IMR-90 (cell line): Measurements from ENCODE around the gene ZNF554. TPM values are rescaled to one million over a fixed set of nuclear protein-coding genes. Genes with fewer than 3 reads are reported as not detected.

Source experiments
- ATAC-seq: fragments of 200-7000 bp; cut with Tn5 transposase; 2 replicates; pipeline ENCODE4 v1.9.1; 2020; ENCODE audit warnings: low read depth, mild to moderate bottlenecking, moderate library complexity
- BruUV-seq: library from RNA; stranded (reverse); fragments of 400-500 nt; replicated peaks from 2 replicates; lab custom pipeline; 2021; lab: Mats Ljungman, UMichigan
- CTCF ChIA-PET: fragments of 300-600 bp; formaldehyde crosslinking; extraction: SDS; loops from one replicate; lab custom pipeline; 2021; ENCODE audit warnings: antibody characterized with exemption; lab: Yijun Ruan, JAX
- POLR2A ChIA-PET: fragments of 300-600 bp; sonication (Branson Sonifier 250); formaldehyde crosslinking; loops from one replicate; lab custom pipeline; 2022; ENCODE audit warnings: antibody characterized with exemption; ENCODE audit not compliant: unreplicated experiment; lab: Charles Lee
- DNase-seq: peaks from one replicate; pipeline ENCODE4 v3.0.0; 2013
- H2AFZ ChIP-seq: replicated peaks from 2 replicates; pipeline ENCODE3; 2013; ENCODE audit warnings: low read length, mild to moderate bottlenecking; ENCODE audit not compliant: poor library complexity
- H2AK5ac ChIP-seq: 2 replicates; pipeline ENCODE4 v1.6.1; 2013; ENCODE audit warnings: low read depth, low read length, inconsistent platforms
- H2AK9ac ChIP-seq: replicated peaks from 2 replicates; pipeline ENCODE3; 2013; ENCODE audit warnings: mild to moderate bottlenecking, low read depth, low read length, moderate library complexity; ENCODE audit not compliant: poor library complexity
- H2BK120ac ChIP-seq: 2 replicates; pipeline ENCODE4 v1.6.1; 2013; ENCODE audit warnings: low read depth, low read length, inconsistent platforms
- H2BK15ac ChIP-seq: 3 replicates; pipeline ENCODE4 v1.6.1; 2013; ENCODE audit warnings: low read depth, low read length, inconsistent platforms
- H2BK20ac ChIP-seq: 2 replicates; pipeline ENCODE4 v1.6.1; 2013; ENCODE audit warnings: low read depth, mild to moderate bottlenecking, inconsistent platforms, low read length, moderate library complexity
- H2BK5ac ChIP-seq: 2 replicates; pipeline ENCODE4 v1.6.1; 2013; ENCODE audit warnings: mild to moderate bottlenecking, low read depth, low read length, inconsistent platforms; ENCODE audit not compliant: poor library complexity, severe bottlenecking
- H3K14ac ChIP-seq: replicated peaks from 2 replicates; pipeline ENCODE4 v1.6.1; 2013; ENCODE audit warnings: low read depth, low read length, inconsistent platforms
- H3K18ac ChIP-seq: 2 replicates; pipeline ENCODE4 v1.6.1; 2013; ENCODE audit warnings: low read depth, low read length, control low read depth
- H3K23ac ChIP-seq: 2 replicates; pipeline ENCODE4 v1.6.1; 2013; ENCODE audit warnings: low read depth, low read length, inconsistent platforms
- H3K27ac ChIP-seq: 2 replicates; pipeline ENCODE4 v1.5.1; 2013; ENCODE audit warnings: mild to moderate bottlenecking, control low read depth, low read length; ENCODE audit not compliant: insufficient read depth
- H3K27me3 ChIP-seq: 2 replicates; pipeline ENCODE4 v1.6.1; 2013; ENCODE audit warnings: low read length; ENCODE audit not compliant: control insufficient read depth, insufficient read depth
- H3K36me3 ChIP-seq: 2 replicates; pipeline ENCODE4 v1.6.1; 2013; ENCODE audit warnings: low read length, mixed read lengths; ENCODE audit not compliant: control insufficient read depth, insufficient read depth
- H3K4ac ChIP-seq: 2 replicates; pipeline ENCODE4 v1.6.1; 2013; ENCODE audit warnings: low read depth, low read length, inconsistent platforms
- H3K4me1 ChIP-seq: 2 replicates; pipeline ENCODE4 v1.6.1; 2013; ENCODE audit warnings: low read length, mixed read lengths; ENCODE audit not compliant: control insufficient read depth, insufficient read depth
- H3K4me2 ChIP-seq: 2 replicates; pipeline ENCODE4 v1.6.1; 2013; ENCODE audit warnings: low read depth, mild to moderate bottlenecking, control low read depth, low read length, moderate library complexity
- H3K4me3 ChIP-seq: 2 replicates; pipeline ENCODE4 v1.5.1; 2013; ENCODE audit warnings: low read depth, mild to moderate bottlenecking, control low read depth, low read length, moderate library complexity; ENCODE audit not compliant: insufficient read depth
- H3K56ac ChIP-seq: 2 replicates; pipeline ENCODE4 v1.6.1; 2013; ENCODE audit warnings: low read length, inconsistent platforms; ENCODE audit not compliant: insufficient read depth; ENCODE audit errors: extremely low read depth
- H3K79me1 ChIP-seq, 2 experiments: 2 replicates each; pipeline ENCODE4 v1.6.1; 2013; ENCODE audit warnings: low read length in 2 of 2, inconsistent platforms in 1 of 2, low read depth in 1 of 2
- H3K9ac ChIP-seq: 2 replicates; pipeline ENCODE4 v1.6.1; 2013; ENCODE audit warnings: low read depth, low read length, control low read depth
- H3K9me1 ChIP-seq: 2 replicates; pipeline ENCODE4 v1.6.1; 2013; ENCODE audit warnings: low read length, inconsistent platforms; ENCODE audit not compliant: insufficient read depth
- H3K9me3 ChIP-seq: 2 replicates; pipeline ENCODE4 v1.6.1; 2013; ENCODE audit warnings: low read length; ENCODE audit not compliant: control insufficient read depth, insufficient read depth
- H4K20me1 ChIP-seq: 2 replicates; pipeline ENCODE4 v1.6.1; 2013; ENCODE audit warnings: low read length, inconsistent platforms; ENCODE audit not compliant: insufficient read depth
- H4K5ac ChIP-seq: 2 replicates; pipeline ENCODE4 v1.6.1; 2013; ENCODE audit warnings: mild to moderate bottlenecking, low read depth, low read length, control low read depth
- H4K8ac ChIP-seq, 2 experiments: 2 replicates each; pipeline ENCODE4 v1.6.1; 2013; ENCODE audit warnings: low read depth in 2 of 2, low read length in 2 of 2, control low read depth in 1 of 2, inconsistent platforms in 1 of 2
- H4K91ac ChIP-seq: 2 replicates; pipeline ENCODE4 v1.6.1; 2013; ENCODE audit warnings: low read depth, low read length, inconsistent platforms; ENCODE audit not compliant: insufficient read depth
- RFX5 ChIP-seq: IDR thresholded peaks from 2 replicates; pipeline ENCODE4 v1.8.0; 2012; ENCODE audit warnings: low read depth, mild to moderate bottlenecking, low read length, moderate library complexity
- SMC3 ChIP-seq: fragments of 150-350 bp; IDR thresholded peaks from 2 replicates; pipeline ENCODE4 v1.6.1; 2016; ENCODE audit warnings: low read depth, mild to moderate bottlenecking, antibody characterized with exemption, low read length, moderate library complexity
- WGBS, 2 experiments: methylation state at CpG; one replicate each; pipeline versions ENCODE4 v1.1.5 to v1.1.7; 2013; ENCODE audit warnings: missing lambda C conversion rate in 2 of 2; ENCODE audit not compliant: insufficient read length in 1 of 2; ENCODE audit errors: extremely low coverage in 2 of 2; 5-methylcytosine and 5-hydroxymethylcytosine counted together
- dilution Hi-C: fragments of 300-500 bp; cut with HindIII; formaldehyde crosslinking; loops from one replicate; pipeline ENCODE4 v1.14.3; 2018; ENCODE audit warnings: low sequenced_read_pairs; ENCODE audit not compliant: unreplicated experiment
- in situ Hi-C: fragments of 300-500 bp; cut with MboI; formaldehyde crosslinking; loops from 3 replicates; pipeline ENCODE4 v1.14.3; 2019; ENCODE audit warnings: low sequenced_read_pairs, inconsistent platforms, mixed read lengths
- intact Hi-C: fragments of 100-400 bp; cut with micrococcal nuclease; formaldehyde crosslinking; loops from 2 replicates; pipeline ENCODE4 v1.10.0; 2022
- polyA plus RNA-seq, 3 experiments: library from polyadenylated mRNA; depleted of rRNA; stranded (reverse); fragments of >200 nt; gene quantifications; 2 replicates each; pipeline ENCODE4 v1.2.3, GENCODE V29; 2012; ENCODE audit warnings: low replicate concordance in 1 of 3
- total RNA-seq: library from RNA; depleted of rRNA; stranded (reverse); fragments of >200 nt; gene quantifications from 2 replicates; pipeline ENCODE4 v1.2.3, GENCODE V29; 2012
- TF ChIP-seq, protein P1 (sequence below): fragments of 150-350 bp; IDR thresholded peaks from 2 replicates; pipeline ENCODE4 v1.6.1; 2016; ENCODE audit warnings: low read depth, mild to moderate bottlenecking, low read length, moderate library complexity, borderline replicate concordance

The ZNF554 gene
- total and polyA plus RNA-seq, 2 of the 4 experiments (the other 2 are of a cell fraction) = 1.5 to 3.0 TPM

DNA sequence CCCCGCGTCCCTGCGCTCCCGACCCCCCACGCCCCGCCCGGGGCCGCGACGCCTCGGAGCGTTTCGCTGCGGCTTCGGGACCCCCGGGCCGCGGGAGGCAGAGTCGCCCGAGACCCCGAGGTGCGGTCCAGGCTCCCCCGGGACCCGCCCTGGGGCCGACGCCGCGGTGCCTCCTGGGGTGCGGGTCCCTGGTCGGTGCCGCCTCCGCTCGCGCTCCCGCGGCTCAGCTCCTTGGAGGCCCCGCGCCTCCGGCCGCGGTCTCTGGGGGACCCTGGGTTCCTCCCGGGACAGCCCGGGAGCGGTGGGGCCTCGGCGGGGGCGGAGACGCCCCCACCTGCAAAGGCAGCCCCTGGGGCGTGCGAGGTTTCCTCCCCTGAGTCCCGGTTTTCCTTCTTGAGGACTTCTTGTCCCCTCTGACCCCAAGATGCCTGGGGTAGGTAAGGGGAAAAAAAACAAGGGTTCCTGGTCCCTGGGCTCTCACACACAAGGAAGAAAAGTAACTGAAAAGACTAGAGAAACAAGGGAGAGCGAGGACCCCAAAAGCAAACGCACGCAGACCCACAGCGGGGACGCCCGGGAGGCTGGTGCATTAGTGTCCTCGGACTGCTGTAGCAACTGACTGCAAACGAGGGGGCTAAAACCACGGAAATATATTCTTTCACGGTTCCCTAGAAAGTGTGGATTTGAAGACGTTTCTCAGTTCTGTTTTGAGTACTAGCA, 22.3 kb downstream of the ZNF554 start (continued):
- TF ChIP-seq, protein P1, sequence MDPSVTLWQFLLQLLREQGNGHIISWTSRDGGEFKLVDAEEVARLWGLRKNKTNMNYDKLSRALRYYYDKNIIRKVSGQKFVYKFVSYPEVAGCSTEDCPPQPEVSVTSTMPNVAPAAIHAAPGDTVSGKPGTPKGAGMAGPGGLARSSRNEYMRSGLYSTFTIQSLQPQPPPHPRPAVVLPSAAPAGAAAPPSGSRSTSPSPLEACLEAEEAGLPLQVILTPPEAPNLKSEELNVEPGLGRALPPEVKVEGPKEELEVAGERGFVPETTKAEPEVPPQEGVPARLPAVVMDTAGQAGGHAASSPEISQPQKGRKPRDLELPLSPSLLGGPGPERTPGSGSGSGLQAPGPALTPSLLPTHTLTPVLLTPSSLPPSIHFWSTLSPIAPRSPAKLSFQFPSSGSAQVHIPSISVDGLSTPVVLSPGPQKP = no peak

DNA sequence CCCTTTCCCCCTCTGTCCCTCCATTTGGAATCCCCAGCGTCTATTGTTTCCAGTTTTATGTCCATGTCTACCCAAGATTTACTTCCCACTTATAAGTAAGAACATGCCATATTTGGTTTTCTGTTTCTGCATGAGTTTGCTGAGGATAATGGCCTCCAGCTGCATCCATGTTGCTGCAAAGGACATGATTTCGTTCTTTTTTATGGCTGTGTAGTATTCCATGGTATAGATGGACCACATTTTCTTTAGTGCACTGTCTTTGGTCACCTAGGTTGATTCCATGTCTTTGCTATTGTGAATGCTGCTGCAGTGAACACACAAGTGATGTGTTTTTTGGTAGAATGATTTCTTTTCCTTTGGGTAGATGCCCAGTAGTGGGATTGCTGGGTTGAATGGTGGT, 25.4 kb downstream of the ZNF554 start:
- Histone ChIP-seq H2AK5ac (no peak overlapping the region), H2BK5ac (no peak overlapping the region), H4K91ac (no peak overlapping the region), H3K79me1 (peaks cover 35 to 61% of the 10 kb centered on the region in 2 experiments), H3K9ac (no peak overlapping the region), H4K5ac (no peak overlapping the region), H3K4ac (no peak overlapping the region), H2BK15ac (no peak overlapping the region), H3K4me2 (no peak overlapping the region), H3K27ac (no peak overlapping the region), H3K9me1 (no peaks in the 10 kb centered on the region), H2AK9ac (no peak overlapping the region), H3K27me3 (no peaks in the 10 kb centered on the region), H3K36me3 (peaks cover 16% of the 10 kb centered on the region), H2AFZ (no peak overlapping the region), H3K23ac (no peak overlapping the region), H2BK20ac (no peak overlapping the region), H3K56ac (no peak overlapping the region), H3K4me1 (peaks cover 5% of the 10 kb centered on the region), H3K9me3 (peaks cover 39% of the 10 kb centered on the region), H3K4me3 (no peak overlapping the region), H4K8ac (no peak overlapping the region), H3K18ac (no peak overlapping the region), H2BK120ac (no peak overlapping the region), H3K14ac (no peak overlapping the region), H4K20me1 (no peaks in the 10 kb centered on the region)
- ChIA-PET CTCF (no interaction called here), POLR2A (no interaction called here)
- BruUV-seq = no TSS peak
- no peak for DNase-seq
- intact Hi-C loops (no loop called here), dilution Hi-C loops (no loop called here), in situ Hi-C loops (no loop called here)
- TF ChIP-seq SMC3 = no peak
- TF ChIP-seq RFX5 = no peak
- WGBS, 2 experiments = 100% methylated on average over 1 of the region's 2 CpGs; no CpG with 5 or more reads in 1 of the 2 experiments
- ATAC-seq = no peak
